Panc1 (cell line): ENCODE measurements around the gene MSANTD1.

Experiments used
- POLR2AphosphoS5 ChIP-seq: IDR thresholded peaks from 2 replicates; pipeline ENCODE4 v1.6.1; 2012; ENCODE audit warnings: mild to moderate bottlenecking, low read depth, low read length, moderate library complexity
- TF ChIP-seq, protein P1 (sequence below): fragments of 450-650 bp; IDR thresholded peaks from 2 replicates; pipeline ENCODE4 v1.5.1; 2017; ENCODE audit warnings: mild to moderate bottlenecking

DNA sequence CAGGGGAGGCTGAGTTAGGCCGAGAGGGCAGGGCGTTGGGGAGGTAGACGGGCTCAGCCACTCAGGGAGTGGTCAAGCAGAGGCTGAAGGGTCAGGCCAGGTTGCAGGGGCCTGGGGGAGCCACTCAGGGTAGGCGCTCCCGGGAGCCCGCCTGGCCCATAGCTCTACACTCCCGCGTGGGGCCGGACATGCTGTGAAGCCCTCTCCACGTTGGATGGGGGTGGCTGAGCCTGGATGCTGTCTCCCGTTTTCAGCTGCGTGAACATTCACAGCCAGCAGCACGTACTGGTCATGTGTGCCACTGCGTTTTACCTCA lies 14.0 kb upstream of the MSANTD1 start:
- TF ChIP-seq, protein P1, sequence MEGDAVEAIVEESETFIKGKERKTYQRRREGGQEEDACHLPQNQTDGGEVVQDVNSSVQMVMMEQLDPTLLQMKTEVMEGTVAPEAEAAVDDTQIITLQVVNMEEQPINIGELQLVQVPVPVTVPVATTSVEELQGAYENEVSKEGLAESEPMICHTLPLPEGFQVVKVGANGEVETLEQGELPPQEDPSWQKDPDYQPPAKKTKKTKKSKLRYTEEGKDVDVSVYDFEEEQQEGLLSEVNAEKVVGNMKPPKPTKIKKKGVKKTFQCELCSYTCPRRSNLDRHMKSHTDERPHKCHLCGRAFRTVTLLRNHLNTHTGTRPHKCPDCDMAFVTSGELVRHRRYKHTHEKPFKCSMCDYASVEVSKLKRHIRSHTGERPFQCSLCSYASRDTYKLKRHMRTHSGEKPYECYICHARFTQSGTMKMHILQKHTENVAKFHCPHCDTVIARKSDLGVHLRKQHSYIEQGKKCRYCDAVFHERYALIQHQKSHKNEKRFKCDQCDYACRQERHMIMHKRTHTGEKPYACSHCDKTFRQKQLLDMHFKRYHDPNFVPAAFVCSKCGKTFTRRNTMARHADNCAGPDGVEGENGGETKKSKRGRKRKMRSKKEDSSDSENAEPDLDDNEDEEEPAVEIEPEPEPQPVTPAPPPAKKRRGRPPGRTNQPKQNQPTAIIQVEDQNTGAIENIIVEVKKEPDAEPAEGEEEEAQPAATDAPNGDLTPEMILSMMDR: no peak
- no peak for TF ChIP-seq POLR2AphosphoS5
